NK-92 treated with Interleukin-12 subunit alpha and Interleukin-12 subunit beta, amount 100 ng/mL, for 24 hours (cell line): Measurements from ENCODE around the gene ZNF512.

ENCODE experiments used
- DNase-seq: peaks from one replicate; lab custom pipeline; 2025; lab: John Stamatoyannopoulos, UW

The ZNF512 gene

GRCh38 chr2:27638037-27638637, 55.3 kb downstream of the ZNF512 start:
- no peak for DNase-seq

- DNase-seq, result no peak
These were observed 55.9 kb downstream of the ZNF512 start for GRCh38 chr2:27638709-27639108.

- DNase-seq, result no peak
These were observed 57.9 kb downstream of the ZNF512 start for GRCh38 chr2:27640722-27641245.

GRCh38 chr2:27645197-27645596, 62.4 kb downstream of the ZNF512 start:
- no peak for DNase-seq

GRCh38 chr2:27647289-27647688, 64.4 kb downstream of the ZNF512 start:
- DNase-seq, result no peak

- DNase-seq, result no peak
These were observed 64.9 kb downstream of the ZNF512 start for GRCh38 chr2:27647737-27648136.

- DNase-seq, result no peak
These were observed 68.2 kb downstream of the ZNF512 start for GRCh38 chr2:27651056-27651455.

GRCh38 chr2:27652341-27652740, 69.5 kb downstream of the ZNF512 start:
- no peak for DNase-seq

- DNase-seq, result no peak
These were observed 69.9 kb downstream of the ZNF512 start for GRCh38 chr2:27652790-27653189.

GRCh38 chr2:27653397-27653796, 70.6 kb downstream of the ZNF512 start:
- no peak for DNase-seq

GRCh38 chr2:27655155-27655951, 72.5 kb downstream of the ZNF512 start:
- DNase-seq, result no peak

- DNase-seq, result no peak
These were observed 78.5 kb downstream of the ZNF512 start for GRCh38 chr2:27661371-27661770.

- peak; percentile 50 for DNase-seq
These were observed 80.7 kb downstream of the ZNF512 start, which contains the start of the genes SLC4A1AP and SUPT7L for GRCh38 chr2:27663285-27664153. Gene SLC4A1AP (plus strand): TSS chr2:27663889. CDS start chr2:27663915, 26 bp downstream. Gene SUPT7L (minus strand): TSS chr2:27663614. CDS start chr2:27662192, 1,422 bp downstream.

- DNase-seq, result no peak
These were observed 81.3 kb downstream of the ZNF512 start for GRCh38 chr2:27664154-27664574.

- DNase-seq, result no peak
These were observed 82.0 kb downstream of the ZNF512 start for GRCh38 chr2:27664622-27665363.

- no peak for DNase-seq
These were observed 84.6 kb downstream of the ZNF512 start for GRCh38 chr2:27667446-27667845.

GRCh38 chr2:27671235-27671634, 88.4 kb downstream of the ZNF512 start:
- no peak for DNase-seq
